Neural cell (in vitro differentiated cells): Measurements from ENCODE around the gene PIK3R1. TPM values are rescaled to one million over a fixed set of nuclear protein-coding genes. Genes with fewer than 3 reads are reported as not detected.

Source experiments
- H2AFZ ChIP-seq: fragments of 200-600, 300-800 bp; sonication (generic), shearing (Covaris generic); 2 replicates; pipeline ENCODE4 v1.6.0; 2014; ENCODE audit warnings: low read depth, mild to moderate bottlenecking, antibody characterized with exemption, low read length, moderate library complexity
- H3F3A ChIP-seq: fragments of 200-600 bp; shearing (Covaris generic); 2 replicates; pipeline ENCODE4 v1.6.1; 2016; ENCODE audit warnings: mild to moderate bottlenecking, moderate library complexity, mixed read lengths, antibody characterized with exemption, low read length; ENCODE audit not compliant: insufficient read depth, poor library complexity, severe bottlenecking
- H3K27ac ChIP-seq: fragments of 200-600, 300-800 bp; sonication (generic), shearing (Covaris generic); 2 replicates; pipeline ENCODE4 v1.5.1; 2014; ENCODE audit warnings: mild to moderate bottlenecking, low read length, moderate library complexity
- H3K27me3 ChIP-seq: fragments of 300-800, 200-600 bp; sonication (generic), shearing (Covaris generic); 2 replicates; pipeline ENCODE4 v1.6.0; 2014; ENCODE audit warnings: mild to moderate bottlenecking, low read depth, low read length, moderate library complexity; ENCODE audit not compliant: insufficient read depth
- H3K36me3 ChIP-seq: fragments of 300-800, 200-600 bp; sonication (generic), shearing (Covaris generic); 2 replicates; pipeline ENCODE4 v1.5.1; 2014; ENCODE audit warnings: mild to moderate bottlenecking, antibody characterized with exemption, low read length, moderate library complexity; ENCODE audit not compliant: insufficient read depth
- H3K4me2 ChIP-seq: fragments of 300-800, 200-600 bp; sonication (generic), shearing (Covaris generic); 2 replicates; pipeline ENCODE4 v1.6.0; 2014; ENCODE audit warnings: mild to moderate bottlenecking, low read length
- H3K4me3 ChIP-seq: fragments of 300-800, 200-600 bp; sonication (generic), shearing (Covaris generic); 2 replicates; pipeline ENCODE4 v1.5.1; 2014; ENCODE audit warnings: mild to moderate bottlenecking, low read length, moderate library complexity
- H3K79me2 ChIP-seq: fragments of 200-600 bp; shearing (Covaris generic); replicated peaks from 2 replicates; pipeline ENCODE4 v1.6.0; 2014; ENCODE audit warnings: mild to moderate bottlenecking, low read length, moderate library complexity; ENCODE audit not compliant: insufficient read depth
- H3K9ac ChIP-seq: fragments of 300-800, 200-600 bp; sonication (generic), shearing (Covaris generic); 2 replicates; pipeline ENCODE4 v1.6.1; 2016; ENCODE audit warnings: mild to moderate bottlenecking, low read length, mixed read lengths
- H3K9me2 ChIP-seq: fragments of 200-600 bp; shearing (Covaris generic); 2 replicates; pipeline ENCODE4 v1.6.1; 2016; ENCODE audit warnings: mild to moderate bottlenecking, low read length, mixed read lengths; ENCODE audit not compliant: insufficient read depth
- H3K9me3 ChIP-seq: fragments of 200-600, 300-800 bp; sonication (generic), shearing (Covaris generic); 2 replicates; pipeline ENCODE4 v1.6.1; 2016; ENCODE audit warnings: mild to moderate bottlenecking, mixed run types, low read length, moderate library complexity, mixed read lengths
- H4K20me1 ChIP-seq: fragments of 200-600 bp; shearing (Covaris generic); 2 replicates; pipeline ENCODE4 v1.6.1; 2016; ENCODE audit warnings: mild to moderate bottlenecking, mixed run types; ENCODE audit not compliant: insufficient read depth
- EP300 ChIP-seq: fragments of 450-650 bp; conservative IDR thresholded peaks from 2 replicates; pipeline ENCODE4 v1.6.1; 2014; ENCODE audit warnings: antibody characterized with exemption, mild to moderate bottlenecking, moderate library complexity; ENCODE audit not compliant: poor library complexity, severe bottlenecking
- EZH2 ChIP-seq: fragments of 200-600, 300-800 bp; shearing (Covaris generic), sonication (generic); IDR thresholded peaks from 2 replicates; pipeline ENCODE4 v1.6.1; 2014; ENCODE audit warnings: antibody characterized with exemption, low read length, borderline replicate concordance, mild to moderate bottlenecking; ENCODE audit not compliant: insufficient read depth, poor library complexity, severe bottlenecking
- MXI1 ChIP-seq: fragments of 450-650 bp; conservative IDR thresholded peaks from 2 replicates; pipeline ENCODE4 v1.6.1; 2014; ENCODE audit warnings: antibody characterized with exemption, mild to moderate bottlenecking; ENCODE audit not compliant: poor library complexity, severe bottlenecking
- POLR2AphosphoS5 ChIP-seq: IDR thresholded peaks from 2 replicates; pipeline ENCODE4 v1.6.1; 2012
- RAD21 ChIP-seq: fragments of 450-650 bp; conservative IDR thresholded peaks from 2 replicates; pipeline ENCODE4 v1.6.1; 2014; ENCODE audit warnings: antibody characterized with exemption, mild to moderate bottlenecking, moderate library complexity
- SMC3 ChIP-seq: fragments of 450-650 bp; conservative IDR thresholded peaks from 2 replicates; pipeline ENCODE4 v1.6.1; 2014; ENCODE audit warnings: antibody characterized with exemption, mild to moderate bottlenecking, moderate library complexity; ENCODE audit not compliant: poor library complexity
- TAF1 ChIP-seq: IDR thresholded peaks from 2 replicates; pipeline ENCODE4 v1.6.1; 2012; ENCODE audit warnings: low read depth
- polyA plus RNA-seq: library from polyadenylated mRNA; depleted of rRNA; stranded (reverse); fragments of >200 nt; gene quantifications from 2 replicates; pipeline ENCODE4 v1.2.3, GENCODE V29; 2014
- TF ChIP-seq, protein P1 (sequence below): fragments of 450-650 bp; IDR thresholded peaks from 2 replicates; pipeline ENCODE4 v1.5.1; 2014; ENCODE audit warnings: antibody characterized with exemption, mild to moderate bottlenecking, moderate library complexity; ENCODE audit not compliant: poor library complexity, severe bottlenecking
- TF ChIP-seq, protein P2 (sequence below): IDR thresholded peaks from 2 replicates; pipeline ENCODE4 v1.6.1; 2012; ENCODE audit warnings: borderline replicate concordance

Gene PIK3R1
- polyA plus RNA-seq, 1 donor from 2014 or later, result 41.9 TPM

DNA sequence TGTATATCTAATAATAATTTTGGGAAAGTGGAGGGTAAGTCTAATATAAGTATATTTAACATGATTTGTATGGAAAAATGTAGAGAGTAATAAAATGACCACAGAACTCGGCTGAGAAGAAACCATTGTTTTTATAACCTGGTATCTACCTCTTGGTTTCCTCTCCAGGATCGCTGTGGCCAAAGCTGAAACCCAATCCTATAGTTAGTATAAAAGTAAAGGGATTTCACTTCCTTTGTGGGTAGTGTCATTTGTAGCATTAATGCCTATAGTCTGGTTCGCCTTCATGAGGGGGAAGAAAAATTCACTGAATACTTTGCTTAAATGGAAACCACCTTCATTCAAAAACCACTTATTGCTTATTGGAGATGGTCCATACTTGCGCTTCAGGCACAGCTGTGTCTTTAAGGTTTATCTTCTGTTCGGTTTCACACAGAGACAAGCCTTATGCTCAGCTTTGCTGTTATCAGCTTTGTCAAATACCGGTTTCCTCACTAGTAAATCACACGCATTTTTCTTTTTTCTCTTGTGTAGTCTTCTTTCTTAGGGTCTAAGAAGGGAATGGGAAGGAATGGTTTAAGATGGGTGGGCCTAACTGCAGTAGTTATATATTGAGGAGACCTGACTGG is 12.1 kb downstream of the PIK3R1 start:
- no peak overlapping the region for H3K4me3 ChIP-seq
- H3K4me2 ChIP-seq, result no peak overlapping the region
- peaks cover 11% of the 10 kb centered on the region for H3K36me3 ChIP-seq
- H3F3A ChIP-seq, result no peaks in the 10 kb centered on the region
- H3K27me3 ChIP-seq, result no peaks in the 10 kb centered on the region
- H3K27ac ChIP-seq, result no peak overlapping the region
- no peak overlapping the region for H2AFZ ChIP-seq
- TF ChIP-seq POLR2AphosphoS5 (no peak), MXI1 (no peak), SMC3 (no peak), EZH2 (no peak), EP300 (no peak), TAF1 (no peak), RAD21 (no peak)
- TF ChIP-seq, protein P1, sequence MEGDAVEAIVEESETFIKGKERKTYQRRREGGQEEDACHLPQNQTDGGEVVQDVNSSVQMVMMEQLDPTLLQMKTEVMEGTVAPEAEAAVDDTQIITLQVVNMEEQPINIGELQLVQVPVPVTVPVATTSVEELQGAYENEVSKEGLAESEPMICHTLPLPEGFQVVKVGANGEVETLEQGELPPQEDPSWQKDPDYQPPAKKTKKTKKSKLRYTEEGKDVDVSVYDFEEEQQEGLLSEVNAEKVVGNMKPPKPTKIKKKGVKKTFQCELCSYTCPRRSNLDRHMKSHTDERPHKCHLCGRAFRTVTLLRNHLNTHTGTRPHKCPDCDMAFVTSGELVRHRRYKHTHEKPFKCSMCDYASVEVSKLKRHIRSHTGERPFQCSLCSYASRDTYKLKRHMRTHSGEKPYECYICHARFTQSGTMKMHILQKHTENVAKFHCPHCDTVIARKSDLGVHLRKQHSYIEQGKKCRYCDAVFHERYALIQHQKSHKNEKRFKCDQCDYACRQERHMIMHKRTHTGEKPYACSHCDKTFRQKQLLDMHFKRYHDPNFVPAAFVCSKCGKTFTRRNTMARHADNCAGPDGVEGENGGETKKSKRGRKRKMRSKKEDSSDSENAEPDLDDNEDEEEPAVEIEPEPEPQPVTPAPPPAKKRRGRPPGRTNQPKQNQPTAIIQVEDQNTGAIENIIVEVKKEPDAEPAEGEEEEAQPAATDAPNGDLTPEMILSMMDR, result no peak
- TF ChIP-seq, protein P2, sequence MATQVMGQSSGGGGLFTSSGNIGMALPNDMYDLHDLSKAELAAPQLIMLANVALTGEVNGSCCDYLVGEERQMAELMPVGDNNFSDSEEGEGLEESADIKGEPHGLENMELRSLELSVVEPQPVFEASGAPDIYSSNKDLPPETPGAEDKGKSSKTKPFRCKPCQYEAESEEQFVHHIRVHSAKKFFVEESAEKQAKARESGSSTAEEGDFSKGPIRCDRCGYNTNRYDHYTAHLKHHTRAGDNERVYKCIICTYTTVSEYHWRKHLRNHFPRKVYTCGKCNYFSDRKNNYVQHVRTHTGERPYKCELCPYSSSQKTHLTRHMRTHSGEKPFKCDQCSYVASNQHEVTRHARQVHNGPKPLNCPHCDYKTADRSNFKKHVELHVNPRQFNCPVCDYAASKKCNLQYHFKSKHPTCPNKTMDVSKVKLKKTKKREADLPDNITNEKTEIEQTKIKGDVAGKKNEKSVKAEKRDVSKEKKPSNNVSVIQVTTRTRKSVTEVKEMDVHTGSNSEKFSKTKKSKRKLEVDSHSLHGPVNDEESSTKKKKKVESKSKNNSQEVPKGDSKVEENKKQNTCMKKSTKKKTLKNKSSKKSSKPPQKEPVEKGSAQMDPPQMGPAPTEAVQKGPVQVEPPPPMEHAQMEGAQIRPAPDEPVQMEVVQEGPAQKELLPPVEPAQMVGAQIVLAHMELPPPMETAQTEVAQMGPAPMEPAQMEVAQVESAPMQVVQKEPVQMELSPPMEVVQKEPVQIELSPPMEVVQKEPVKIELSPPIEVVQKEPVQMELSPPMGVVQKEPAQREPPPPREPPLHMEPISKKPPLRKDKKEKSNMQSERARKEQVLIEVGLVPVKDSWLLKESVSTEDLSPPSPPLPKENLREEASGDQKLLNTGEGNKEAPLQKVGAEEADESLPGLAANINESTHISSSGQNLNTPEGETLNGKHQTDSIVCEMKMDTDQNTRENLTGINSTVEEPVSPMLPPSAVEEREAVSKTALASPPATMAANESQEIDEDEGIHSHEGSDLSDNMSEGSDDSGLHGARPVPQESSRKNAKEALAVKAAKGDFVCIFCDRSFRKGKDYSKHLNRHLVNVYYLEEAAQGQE, result no peak
- no peaks in the 10 kb centered on the region for H3K9me3 ChIP-seq
- peaks cover 57% of the 10 kb centered on the region for H3K79me2 ChIP-seq
- H4K20me1 ChIP-seq, result no peaks in the 10 kb centered on the region
- no peaks in the 10 kb centered on the region for H3K9me2 ChIP-seq
- no peak overlapping the region for H3K9ac ChIP-seq

DNA sequence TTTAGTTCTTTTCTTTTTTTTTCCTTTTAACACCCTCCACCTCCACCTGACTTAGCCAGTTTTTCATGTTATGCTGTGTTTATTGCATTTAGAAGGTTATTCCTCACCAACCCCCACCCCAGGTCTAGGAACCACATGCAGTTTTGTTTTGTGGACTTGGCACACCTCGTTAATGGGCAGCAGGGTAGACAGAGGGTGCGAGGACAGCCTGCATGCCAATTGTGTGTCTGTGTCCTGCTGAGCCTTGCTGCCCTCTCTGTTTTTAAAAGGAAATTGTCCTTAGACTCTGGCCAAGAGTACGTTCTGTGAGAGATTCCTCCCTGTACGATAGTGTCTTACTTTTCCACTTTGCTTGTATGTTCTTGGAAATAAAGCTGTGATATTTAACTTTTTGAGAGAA is 13.9 kb downstream of the PIK3R1 start:
- Histone ChIP-seq H3K36me3 (peaks cover 11% of the 10 kb centered on the region), H3K4me3 (no peak overlapping the region), H3F3A (no peaks in the 10 kb centered on the region), H3K9me3 (no peaks in the 10 kb centered on the region), H3K9me2 (no peaks in the 10 kb centered on the region), H3K27me3 (no peaks in the 10 kb centered on the region), H4K20me1 (no peaks in the 10 kb centered on the region), H2AFZ (no peak overlapping the region), H3K4me2 (no peak overlapping the region), H3K27ac (no peak overlapping the region), H3K9ac (no peak overlapping the region), H3K79me2 (peaks cover 53% of the 10 kb centered on the region)
- TF ChIP-seq MXI1 (no peak), SMC3 (no peak)
- TF ChIP-seq, protein P1, result no peak
